Measurements from ENCODE around the gene KCNJ10.

DNA sequence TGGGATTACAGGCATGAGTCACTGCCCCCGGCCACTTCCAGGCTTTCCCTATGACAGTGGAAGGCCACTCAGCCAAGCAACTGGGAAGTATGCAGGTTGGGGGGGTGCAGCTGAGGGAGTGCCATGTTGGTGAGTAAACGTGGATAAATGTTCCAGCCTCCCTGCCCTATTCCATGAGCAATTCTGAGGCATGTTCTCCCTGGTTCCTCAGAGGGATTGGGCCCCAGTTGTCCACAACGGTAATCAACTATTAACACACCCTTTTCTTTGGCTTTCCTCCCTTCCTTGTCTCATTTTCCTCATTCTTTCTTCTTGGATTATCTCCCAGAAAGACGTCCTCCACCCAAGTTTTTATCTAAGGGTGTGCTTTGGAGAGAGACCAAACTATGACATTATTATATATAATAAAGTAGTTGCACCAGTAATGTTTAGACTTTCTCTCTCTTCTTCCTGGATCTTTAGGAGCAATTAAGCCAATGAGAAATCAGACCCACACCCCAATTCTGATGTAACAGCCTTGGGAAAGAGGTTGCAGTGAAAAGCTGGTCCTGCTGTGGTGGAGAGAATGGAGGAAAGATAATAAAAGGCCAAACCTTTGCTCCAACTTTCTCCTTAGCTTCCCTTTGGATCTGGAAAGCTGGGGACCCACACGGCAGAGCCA, 109.1 kb downstream of the KCNJ10 start:
- TF ChIP-seq, protein P1, sequence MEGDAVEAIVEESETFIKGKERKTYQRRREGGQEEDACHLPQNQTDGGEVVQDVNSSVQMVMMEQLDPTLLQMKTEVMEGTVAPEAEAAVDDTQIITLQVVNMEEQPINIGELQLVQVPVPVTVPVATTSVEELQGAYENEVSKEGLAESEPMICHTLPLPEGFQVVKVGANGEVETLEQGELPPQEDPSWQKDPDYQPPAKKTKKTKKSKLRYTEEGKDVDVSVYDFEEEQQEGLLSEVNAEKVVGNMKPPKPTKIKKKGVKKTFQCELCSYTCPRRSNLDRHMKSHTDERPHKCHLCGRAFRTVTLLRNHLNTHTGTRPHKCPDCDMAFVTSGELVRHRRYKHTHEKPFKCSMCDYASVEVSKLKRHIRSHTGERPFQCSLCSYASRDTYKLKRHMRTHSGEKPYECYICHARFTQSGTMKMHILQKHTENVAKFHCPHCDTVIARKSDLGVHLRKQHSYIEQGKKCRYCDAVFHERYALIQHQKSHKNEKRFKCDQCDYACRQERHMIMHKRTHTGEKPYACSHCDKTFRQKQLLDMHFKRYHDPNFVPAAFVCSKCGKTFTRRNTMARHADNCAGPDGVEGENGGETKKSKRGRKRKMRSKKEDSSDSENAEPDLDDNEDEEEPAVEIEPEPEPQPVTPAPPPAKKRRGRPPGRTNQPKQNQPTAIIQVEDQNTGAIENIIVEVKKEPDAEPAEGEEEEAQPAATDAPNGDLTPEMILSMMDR (IDR thresholded peaks at IDR 0.05; ENCODE audit: low read depth, low read length, poor library complexity, severe bottlenecking), result no peak
- no peak for TF ChIP-seq EZH2phosphoT487 (IDR thresholded peaks at IDR 0.05; ENCODE audit: borderline replicate concordance, low read length)
